Occipital lobe (tissue), 2 donors: ENCODE data around the gene TDRD5. TPM values are rescaled to one million over a fixed set of nuclear protein-coding genes. Genes with fewer than 3 reads are reported as not detected.
"Not testable (repeated sequence)": the region's sequence is repeated elsewhere in the genome, so short reads cannot be mapped to it uniquely, and the experiment has no call there.

Experiments
- DNase-seq: peaks from one replicate; lab custom pipeline; 2025; lab: John Stamatoyannopoulos, UW
- total RNA-seq: library from RNA; depleted of rRNA; stranded (reverse); fragments of >200 nt; gene quantifications from one replicate; pipeline ENCODE4 v1.2.3, GENCODE V29; 2014

Gene TDRD5
- total RNA-seq, 1 donor from 2014 or later: 2.7 TPM

GRCh38 chr1:179601093-179601492, 9.5 kb downstream of the TDRD5 start:
- DNase-seq: no peak

GRCh38 chr1:179612361-179612760, 20.7 kb downstream of the TDRD5 start:
- no peak for DNase-seq

GRCh38 chr1:179630719-179631118, 39.1 kb downstream of the TDRD5 start:
- DNase-seq: no peak

GRCh38 chr1:179632868-179633267, 41.2 kb downstream of the TDRD5 start:
- no peak for DNase-seq

- no peak for DNase-seq
These were observed 45.7 kb downstream of the TDRD5 start for GRCh38 chr1:179637211-179637860.

- no peak for DNase-seq
These were observed 69.4 kb downstream of the TDRD5 start for GRCh38 chr1:179661018-179661417.

- DNase-seq: no peak
These were observed 72.2 kb downstream of the TDRD5 start for GRCh38 chr1:179663810-179664209.

GRCh38 chr1:179677882-179678281, 86.2 kb downstream of the TDRD5 start:
- no peak for DNase-seq

- not testable (repeated sequence) for DNase-seq
These were observed 102.9 kb downstream of the TDRD5 start for GRCh38 chr1:179694530-179694929.

GRCh38 chr1:179702946-179703539, 111.4 kb downstream of the TDRD5 start:
- no peak for DNase-seq

- DNase-seq: peak; percentile 30
These were observed 114.8 kb downstream of the TDRD5 start for GRCh38 chr1:179706339-179706941.

GRCh38 chr1:179707406-179707805, 115.8 kb downstream of the TDRD5 start:
- no peak for DNase-seq

- no peak for DNase-seq
These were observed 117.0 kb downstream of the TDRD5 start for GRCh38 chr1:179708434-179709195.

GRCh38 chr1:179709841-179710329, 118.3 kb downstream of the TDRD5 start:
- no peak for DNase-seq

GRCh38 chr1:179714159-179714558, 122.5 kb downstream of the TDRD5 start:
- no peak for DNase-seq

- no peak for DNase-seq
These were observed 123.0 kb downstream of the TDRD5 start for GRCh38 chr1:179714623-179715022.

GRCh38 chr1:179719272-179719671, 127.6 kb downstream of the TDRD5 start:
- no peak for DNase-seq

- DNase-seq: no peak
These were observed 136.6 kb downstream of the TDRD5 start for GRCh38 chr1:179728271-179728670.

- no peak for DNase-seq
These were observed 138.2 kb downstream of the TDRD5 start for GRCh38 chr1:179729881-179730280.

GRCh38 chr1:179731643-179732042, 140.0 kb downstream of the TDRD5 start:
- no peak for DNase-seq
